HL-60 (cell line): Measurements from ENCODE around the gene SCGB1D2.

ENCODE experiments used
- POLR2AphosphoS5 ChIP-seq: IDR thresholded peaks from 2 replicates; pipeline ENCODE4 v1.6.1; 2012; ENCODE audit warnings: low read depth
- TF ChIP-seq, protein P1 (sequence below): IDR thresholded peaks from one replicate; pipeline ENCODE4 v1.5.1; 2011; ENCODE audit warnings: low read length, control low read depth, inconsistent platforms; ENCODE audit not compliant: insufficient read depth
- TF ChIP-seq, protein P2 (sequence below): IDR thresholded peaks from 2 replicates; pipeline ENCODE4 v1.6.1; 2012; ENCODE audit warnings: low read depth; ENCODE audit not compliant: insufficient replicate concordance

DNA sequence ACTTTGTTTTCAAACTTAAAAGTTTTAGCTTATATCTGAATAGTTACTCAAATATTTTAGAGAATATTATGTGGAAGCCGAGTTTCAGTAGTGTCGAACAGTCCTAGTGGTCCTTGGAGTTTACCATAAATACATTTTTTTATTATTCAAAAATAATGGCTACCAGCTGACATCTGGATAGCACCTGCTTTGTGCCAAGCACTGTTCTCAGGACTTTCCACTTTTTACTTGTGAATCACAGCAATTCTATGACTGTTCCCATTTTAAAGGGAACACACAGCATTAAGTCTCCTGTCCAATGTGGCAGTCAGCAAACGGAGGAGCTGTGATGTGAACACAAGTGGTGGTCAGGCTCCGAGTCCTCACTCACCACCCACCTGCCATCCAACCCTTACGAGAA lies 37.6 kb upstream of the SCGB1D2 start:
- TF ChIP-seq, protein P1, sequence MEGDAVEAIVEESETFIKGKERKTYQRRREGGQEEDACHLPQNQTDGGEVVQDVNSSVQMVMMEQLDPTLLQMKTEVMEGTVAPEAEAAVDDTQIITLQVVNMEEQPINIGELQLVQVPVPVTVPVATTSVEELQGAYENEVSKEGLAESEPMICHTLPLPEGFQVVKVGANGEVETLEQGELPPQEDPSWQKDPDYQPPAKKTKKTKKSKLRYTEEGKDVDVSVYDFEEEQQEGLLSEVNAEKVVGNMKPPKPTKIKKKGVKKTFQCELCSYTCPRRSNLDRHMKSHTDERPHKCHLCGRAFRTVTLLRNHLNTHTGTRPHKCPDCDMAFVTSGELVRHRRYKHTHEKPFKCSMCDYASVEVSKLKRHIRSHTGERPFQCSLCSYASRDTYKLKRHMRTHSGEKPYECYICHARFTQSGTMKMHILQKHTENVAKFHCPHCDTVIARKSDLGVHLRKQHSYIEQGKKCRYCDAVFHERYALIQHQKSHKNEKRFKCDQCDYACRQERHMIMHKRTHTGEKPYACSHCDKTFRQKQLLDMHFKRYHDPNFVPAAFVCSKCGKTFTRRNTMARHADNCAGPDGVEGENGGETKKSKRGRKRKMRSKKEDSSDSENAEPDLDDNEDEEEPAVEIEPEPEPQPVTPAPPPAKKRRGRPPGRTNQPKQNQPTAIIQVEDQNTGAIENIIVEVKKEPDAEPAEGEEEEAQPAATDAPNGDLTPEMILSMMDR = no peak
- TF ChIP-seq POLR2AphosphoS5 = no peak
- TF ChIP-seq, protein P2, sequence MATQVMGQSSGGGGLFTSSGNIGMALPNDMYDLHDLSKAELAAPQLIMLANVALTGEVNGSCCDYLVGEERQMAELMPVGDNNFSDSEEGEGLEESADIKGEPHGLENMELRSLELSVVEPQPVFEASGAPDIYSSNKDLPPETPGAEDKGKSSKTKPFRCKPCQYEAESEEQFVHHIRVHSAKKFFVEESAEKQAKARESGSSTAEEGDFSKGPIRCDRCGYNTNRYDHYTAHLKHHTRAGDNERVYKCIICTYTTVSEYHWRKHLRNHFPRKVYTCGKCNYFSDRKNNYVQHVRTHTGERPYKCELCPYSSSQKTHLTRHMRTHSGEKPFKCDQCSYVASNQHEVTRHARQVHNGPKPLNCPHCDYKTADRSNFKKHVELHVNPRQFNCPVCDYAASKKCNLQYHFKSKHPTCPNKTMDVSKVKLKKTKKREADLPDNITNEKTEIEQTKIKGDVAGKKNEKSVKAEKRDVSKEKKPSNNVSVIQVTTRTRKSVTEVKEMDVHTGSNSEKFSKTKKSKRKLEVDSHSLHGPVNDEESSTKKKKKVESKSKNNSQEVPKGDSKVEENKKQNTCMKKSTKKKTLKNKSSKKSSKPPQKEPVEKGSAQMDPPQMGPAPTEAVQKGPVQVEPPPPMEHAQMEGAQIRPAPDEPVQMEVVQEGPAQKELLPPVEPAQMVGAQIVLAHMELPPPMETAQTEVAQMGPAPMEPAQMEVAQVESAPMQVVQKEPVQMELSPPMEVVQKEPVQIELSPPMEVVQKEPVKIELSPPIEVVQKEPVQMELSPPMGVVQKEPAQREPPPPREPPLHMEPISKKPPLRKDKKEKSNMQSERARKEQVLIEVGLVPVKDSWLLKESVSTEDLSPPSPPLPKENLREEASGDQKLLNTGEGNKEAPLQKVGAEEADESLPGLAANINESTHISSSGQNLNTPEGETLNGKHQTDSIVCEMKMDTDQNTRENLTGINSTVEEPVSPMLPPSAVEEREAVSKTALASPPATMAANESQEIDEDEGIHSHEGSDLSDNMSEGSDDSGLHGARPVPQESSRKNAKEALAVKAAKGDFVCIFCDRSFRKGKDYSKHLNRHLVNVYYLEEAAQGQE = no peak
